ENCODE measurements around the gene TPM1. TPM values are rescaled to one million over a fixed set of nuclear protein-coding genes. Genes with fewer than 3 reads are reported as not detected.

The TPM1 gene
- total RNA-seq, 1 experiment from 2014 or later = 22.5 TPM

GRCh38 chr15:63015618-63016017 is 26.9 kb upstream of the TPM1 start:
- H3K9me3 ChIP-seq (ENCODE audit: control insufficient read depth in 1 of 2, insufficient read depth in 1 of 2, low read depth in 1 of 2, low read length in 2 of 2) = no peaks in the 10 kb centered on the region
- DNase-seq (ENCODE audit: low read depth, low spot score) (no peak), ATAC-seq (no peak)
- POLR2A ChIA-PET = no interaction called here
- intact Hi-C loops (cut with micrococcal nuclease) = no loop called here
- H2AFZ ChIP-seq (ENCODE audit: low read depth, low read length, poor library complexity, severe bottlenecking) = peak overlapping the region; percentile 23
- H3K79me2 ChIP-seq (ENCODE audit: insufficient read depth, low read length) = no peaks in the 10 kb centered on the region
- RAD21 ChIA-PET (ENCODE audit: low non-redundant PET in 1 of 2, low total read pairs in 2 of 2, uncharacterized antibody in 2 of 2, unreplicated experiment in 2 of 2) = no interaction called here
- BruUV-seq (replicated peaks) = no TSS peak
- no peaks in the 10 kb centered on the region for H4K20me1 ChIP-seq (ENCODE audit: insufficient read depth)
- CTCF ChIA-PET = interaction anchor here (1.4 kb wide), 1 partner anchor 32 kb away, joined by 6 read pairs; no protein-coding TSS in a partner anchor
- peak overlapping the region; percentile 43 for H3K4me2 ChIP-seq (ENCODE audit: low read length)
- H3K27ac ChIP-seq (ENCODE audit: low read depth, low read length) = no peak overlapping the region
- H3K36me3 ChIP-seq (ENCODE audit: control insufficient read depth in 1 of 2, insufficient read depth in 2 of 2, low read length in 2 of 2) = no peaks in the 10 kb centered on the region
- H3K9ac ChIP-seq (ENCODE audit: low read length) = no peak overlapping the region
- peaks cover 36 to 51% of the 10 kb centered on the region in 2 experiments for H3K4me1 ChIP-seq (ENCODE audit: control insufficient read depth in 1 of 2, insufficient read depth in 2 of 2, low read length in 2 of 2)
- H3K27me3 ChIP-seq (ENCODE audit: insufficient read depth, low read length) = no peaks in the 10 kb centered on the region
- H3K4me3 ChIP-seq (replicated peaks in 1 of 2; ENCODE audit: low read depth in 1 of 2, low read length in 2 of 2) = peak overlapping the region in 1 of 2 experiments; percentile 0; a peak in 1 of 4 replicates
- H3K9me2 ChIP-seq (ENCODE audit: insufficient read depth) = no peaks in the 10 kb centered on the region
- TF ChIP-seq EZH2 (IDR thresholded peaks at IDR 0.05) (no peak), TCF7L2 (IDR thresholded peaks at IDR 0.05; ENCODE audit: borderline replicate concordance, extremely low read depth, insufficient read depth, insufficient read length) (peak; percentile 12), POLR2A (IDR thresholded peaks at IDR 0.05; ENCODE audit: borderline replicate concordance, extremely low read depth, insufficient read depth, insufficient read length) (no peak), CEBPB (IDR thresholded peaks at IDR 0.05; ENCODE audit: low read depth) (no peak), SRF (IDR thresholded peaks at IDR 0.05; ENCODE audit: low read depth) (no peak), RAD21 (IDR thresholded peaks at IDR 0.05; ENCODE audit: low read depth) (no peak), EGR1 (IDR thresholded peaks at IDR 0.05; ENCODE audit: low read depth) (no peak), SP1 (IDR thresholded peaks at IDR 0.05; ENCODE audit: low read depth) (peak; percentile 50), ZNF274 (IDR thresholded peaks at IDR 0.05; ENCODE audit: low read depth, low read length) (no peak), MAX (IDR thresholded peaks at IDR 0.05) (no peak), ATF3 (IDR thresholded peaks at IDR 0.05) (no peak), ELF1 (IDR thresholded peaks at IDR 0.05; ENCODE audit: borderline replicate concordance, low read depth) (no peak), ZBTB33 (IDR thresholded peaks at IDR 0.05; ENCODE audit: extremely low read depth, insufficient replicate concordance, low read length) (no peak), REST (IDR thresholded peaks at IDR 0.05; ENCODE audit: low read depth) (no peak), CTCF (IDR thresholded peaks at IDR 0.05 in 2 of 3, conservative IDR thresholded peaks at IDR 0.05 in 1 of 3; ENCODE audit: borderline replicate concordance in 1 of 3, insufficient read depth in 1 of 3, low read depth in 2 of 3, low read length in 2 of 3) (no peak), EZH2phosphoT487 (IDR thresholded peaks at IDR 0.05; ENCODE audit: borderline replicate concordance) (no peak), ZFX (IDR thresholded peaks at IDR 0.05) (no peak; the same call in 1 of the 2 replicates), JUND (IDR thresholded peaks at IDR 0.05) (0 out of 2 replicates have a peak, but pooled peaks have one; percentile 39), POLR2AphosphoS5 (IDR thresholded peaks at IDR 0.05; ENCODE audit: low read depth, low read length) (no peak), SIN3A (IDR thresholded peaks at IDR 0.05; ENCODE audit: low read depth) (no peak), CBX3 (IDR thresholded peaks at IDR 0.05; ENCODE audit: low read depth) (no peak), FOSL1 (IDR thresholded peaks at IDR 0.05; ENCODE audit: low read depth) (peak; percentile 59)

Data from HCT116 (cell line).